RPMI8226 (cell line): ENCODE measurements around the gene FAM98C.

ENCODE experiments used
- DNase-seq: peaks from one replicate; pipeline ENCODE4 v3.0.0-alpha.2; 2015

FAM98C gene

GRCh38 chr19:38429055-38429810 lies 26.3 kb downstream of the FAM98C start:
- DNase-seq, result no peak

GRCh38 chr19:38429811-38430156 lies 26.9 kb downstream of the FAM98C start:
- DNase-seq, result no peak

- DNase-seq, result no peak
Observed at GRCh38 chr19:38430931-38431330, 28.0 kb downstream of the FAM98C start.

- DNase-seq, result peak; percentile 75
Observed at GRCh38 chr19:38433268-38433733, 30.4 kb downstream of the FAM98C start, which contains the start of gene RYR1. TSS of gene RYR1 (plus strand) at chr19:38433691. CDS start at chr19:38433830, 139 bp downstream.

GRCh38 chr19:38434549-38435051 lies 31.7 kb downstream of the FAM98C start:
- peak; percentile 16 for DNase-seq

GRCh38 chr19:38437295-38437694 lies 34.4 kb downstream of the FAM98C start:
- DNase-seq, result no peak

- DNase-seq, result no peak
Observed at GRCh38 chr19:38437917-38438316, 35.0 kb downstream of the FAM98C start.

GRCh38 chr19:38440592-38440991 lies 37.7 kb downstream of the FAM98C start:
- no peak for DNase-seq

- DNase-seq, result peak; percentile 20
Observed at GRCh38 chr19:38441657-38442348, 38.9 kb downstream of the FAM98C start.

GRCh38 chr19:38442736-38443135 lies 39.8 kb downstream of the FAM98C start:
- no peak for DNase-seq

GRCh38 chr19:38443458-38443999 lies 40.6 kb downstream of the FAM98C start:
- DNase-seq, result no peak

GRCh38 chr19:38444026-38444425 lies 41.1 kb downstream of the FAM98C start:
- DNase-seq, result no peak

GRCh38 chr19:38445362-38445761 lies 42.5 kb downstream of the FAM98C start:
- DNase-seq, result no peak

- DNase-seq, result no peak
Observed at GRCh38 chr19:38448225-38448624, 45.3 kb downstream of the FAM98C start.

GRCh38 chr19:38449518-38449917 lies 46.6 kb downstream of the FAM98C start:
- no peak for DNase-seq

GRCh38 chr19:38451036-38451435 lies 48.1 kb downstream of the FAM98C start:
- no peak for DNase-seq

- DNase-seq, result no peak
Observed at GRCh38 chr19:38451629-38452028, 48.7 kb downstream of the FAM98C start.

- peak; percentile 16 for DNase-seq
Observed at GRCh38 chr19:38452430-38453366, 49.8 kb downstream of the FAM98C start.

GRCh38 chr19:38453596-38453995 lies 50.7 kb downstream of the FAM98C start:
- no peak for DNase-seq

- DNase-seq, result peak; percentile 39
Observed at GRCh38 chr19:38455031-38455430, 52.1 kb downstream of the FAM98C start.

GRCh38 chr19:38457202-38457601 lies 54.3 kb downstream of the FAM98C start:
- DNase-seq, result no peak

GRCh38 chr19:38457690-38458405 lies 55.0 kb downstream of the FAM98C start:
- DNase-seq, result no peak
